ENCODE results near the gene PRR35. TPM values are rescaled to one million over a fixed set of nuclear protein-coding genes. Genes with fewer than 3 reads are reported as not detected.

Gene PRR35
- total and polyA plus RNA-seq, 2 of the 4 experiments (the other 2 are of a cell fraction), result not detected

GRCh38 chr16:568401-569258, 8.4 kb downstream of the PRR35 start:
- Histone ChIP-seq H3K4ac (ENCODE audit: low read depth, low read length) (no peak overlapping the region), H3K9ac (ENCODE audit: low read depth, low read length) (0 out of 2 replicates have a peak overlapping the region, but pooled peaks have one; percentile 6), H2BK120ac (ENCODE audit: low read depth, low read length) (no peak overlapping the region; the same call in 1 of the 2 replicates), H2BK5ac (ENCODE audit: low read depth, low read length, poor library complexity, severe bottlenecking) (no peak overlapping the region), H4K8ac (ENCODE audit: low read depth in 2 of 2, low read length in 2 of 2) (peak overlapping the region; percentile 92 to 99; a peak in 3 of 4 replicates), H2AK5ac (ENCODE audit: low read depth, low read length) (no peak overlapping the region; the same call in 1 of the 2 replicates), H2AFZ (replicated peaks; ENCODE audit: low read length, poor library complexity) (peak overlapping the region; percentile 41), H3K9me1 (ENCODE audit: insufficient read depth, low read length) (peaks cover 4% of the 10 kb centered on the region; the same call in 1 of the 2 replicates), H2BK20ac (ENCODE audit: low read depth, low read length) (no peak overlapping the region), H3K23ac (ENCODE audit: low read depth, low read length) (no peak overlapping the region), H3K4me1 (ENCODE audit: control insufficient read depth, insufficient read depth, low read length) (peaks cover 23% of the 10 kb centered on the region), H3K9me3 (ENCODE audit: control insufficient read depth, insufficient read depth, low read length) (no peaks in the 10 kb centered on the region), H4K20me1 (ENCODE audit: insufficient read depth, low read length) (peaks cover 8% of the 10 kb centered on the region), H3K18ac (ENCODE audit: low read depth, low read length) (no peak overlapping the region), H2BK15ac (ENCODE audit: low read depth, low read length) (no peak overlapping the region), H4K5ac (ENCODE audit: low read depth, low read length) (peak overlapping the region; percentile 97), H3K56ac (ENCODE audit: extremely low read depth, insufficient read depth, low read length) (no peak overlapping the region; the same call in 1 of the 2 replicates), H4K91ac (ENCODE audit: insufficient read depth, low read depth, low read length) (no peak overlapping the region; the same call in 1 of the 2 replicates), H2AK9ac (replicated peaks; ENCODE audit: low read depth, low read length, poor library complexity) (peak overlapping the region; percentile 93), H3K4me3 (ENCODE audit: insufficient read depth, low read depth, low read length) (no peak overlapping the region), H3K27me3 (ENCODE audit: control insufficient read depth, insufficient read depth, low read length) (no peaks in the 10 kb centered on the region), H3K36me3 (ENCODE audit: control insufficient read depth, insufficient read depth, low read length) (no peaks in the 10 kb centered on the region), H3K27ac (ENCODE audit: insufficient read depth, low read length) (peak overlapping the region; percentile 97; the same call in 1 of the 2 replicates), H3K4me2 (ENCODE audit: low read depth, low read length) (peak overlapping the region; percentile 82; the same call in 1 of the 2 replicates), H3K79me1 (ENCODE audit: low read depth in 1 of 2, low read length in 2 of 2) (peaks cover 3 to 27% of the 10 kb centered on the region in 2 experiments; a peak in 2 of 4 replicates), H3K14ac (replicated peaks; ENCODE audit: low read depth, low read length) (no peak overlapping the region)
- intact Hi-C loops (cut with micrococcal nuclease) (no loop called here), dilution Hi-C loops (cut with HindIII; ENCODE audit: low sequenced_read_pairs, unreplicated experiment) (no loop called here), in situ Hi-C loops (cut with MboI; ENCODE audit: low sequenced_read_pairs) (no loop called here)
- CTCF ChIA-PET, result no interaction called here
- 80% methylated on average over 4 of the region's 11 CpGs; no CpG with 5 or more reads in 1 of the 2 experiments for WGBS, 2 experiments (ENCODE audit: extremely low coverage in 2 of 2, insufficient read length in 1 of 2)
- no TSS peak for BruUV-seq (replicated peaks)
- POLR2A ChIA-PET (ENCODE audit: unreplicated experiment), result no interaction called here
- DNase-seq, result no peak
- no peak for ATAC-seq (ENCODE audit: low read depth)
- no peak for TF ChIP-seq MAZ (IDR thresholded peaks at IDR 0.05; ENCODE audit: borderline replicate concordance, low read depth, low read length)
- no peak for TF ChIP-seq RAD21 (IDR thresholded peaks at IDR 0.05; ENCODE audit: low read length)
- no peak for TF ChIP-seq ELK1 (IDR thresholded peaks at IDR 0.05; ENCODE audit: borderline replicate concordance, low read depth, low read length)
- TF ChIP-seq CTCF (conservative IDR thresholded peaks at IDR 0.05; ENCODE audit: low read depth, low read length), result no peak
- no peak for TF ChIP-seq NFE2L2 (IDR thresholded peaks at IDR 0.05; ENCODE audit: low read depth, low read length)
- TF ChIP-seq MAFK (IDR thresholded peaks at IDR 0.05; ENCODE audit: low read depth, low read length), result no peak
- no peak for TF ChIP-seq BHLHE40 (IDR thresholded peaks at IDR 0.05; ENCODE audit: low read depth, low read length)
- TF ChIP-seq SMC3 (IDR thresholded peaks at IDR 0.05; ENCODE audit: low read depth, low read length), result no peak
- TF ChIP-seq USF2 (IDR thresholded peaks at IDR 0.05; ENCODE audit: low read depth, low read length), result no peak
- no peak for TF ChIP-seq FOS (IDR thresholded peaks at IDR 0.05; ENCODE audit: low read depth, low read length)
- no peak for TF ChIP-seq CHD1 (IDR thresholded peaks at IDR 0.05; ENCODE audit: low read depth, low read length)
- TF ChIP-seq RCOR1 (IDR thresholded peaks at IDR 0.05; ENCODE audit: insufficient replicate concordance, low read length), result no peak
- no peak for TF ChIP-seq RFX5 (IDR thresholded peaks at IDR 0.05; ENCODE audit: low read depth, low read length)
- TF ChIP-seq CEBPB (IDR thresholded peaks at IDR 0.05; ENCODE audit: low read depth, low read length), result no peak
